HepG2 (cell line): ENCODE data around the gene SEMA4B. TPM values are rescaled to one million over a fixed set of nuclear protein-coding genes. Genes with fewer than 3 reads are reported as not detected.

Experiments used
- CEBPB ChIP-seq: IDR thresholded peaks from 2 replicates; pipeline ENCODE4 v1.6.1; 2011; ENCODE audit warnings: low read depth, low read length, improper control_type of control experiment, borderline replicate concordance
- GFI1 ChIP-seq: sonication (generic); formaldehyde crosslinking; IDR thresholded peaks from 2 replicates; pipeline ENCODE4 v1.5.0; 2020; ENCODE audit warnings: missing genetic modification reagents, mild to moderate bottlenecking, borderline replicate concordance
- HCFC1 ChIP-seq: fragments of 150-350 bp; IDR thresholded peaks from 2 replicates; pipeline ENCODE4 v1.6.1; 2014; ENCODE audit warnings: low read depth, low read length
- KLF11 ChIP-seq: IDR thresholded peaks from 2 replicates; pipeline ENCODE4 v1.6.1; 2016; ENCODE audit warnings: missing compliant biosample characterization
- PAWR ChIP-seq: sonication (generic); formaldehyde crosslinking; IDR thresholded peaks from 2 replicates; pipeline ENCODE4 v1.4.0; 2020; ENCODE audit warnings: missing genetic modification reagents, mild to moderate bottlenecking, borderline replicate concordance
- SNAPC2 ChIP-seq: sonication (generic); formaldehyde crosslinking; IDR thresholded peaks from 2 replicates; pipeline ENCODE4 v1.8.1; 2022; ENCODE audit warnings: mild to moderate bottlenecking, missing genetic modification reagents
- SOX6 ChIP-seq, 2 experiments: fragments of 450-650 bp in 1 of 2; sonication (generic) in 1 of 2; formaldehyde crosslinking in 1 of 2; IDR thresholded peaks; 2 replicates each; pipeline versions ENCODE4 v1.4.0 to v1.6.1; 2017 to 2020; ENCODE audit warnings: antibody characterized with exemption in 1 of 2, mild to moderate bottlenecking in 1 of 2, missing genetic modification reagents in 1 of 2
- TEAD2 ChIP-seq: sonication (generic); formaldehyde crosslinking; IDR thresholded peaks from 2 replicates; pipeline ENCODE4 v1.9.0; 2021; ENCODE audit warnings: missing genetic modification reagents
- WIZ ChIP-seq: sonication (generic); formaldehyde crosslinking; IDR thresholded peaks from 2 replicates; pipeline ENCODE4 v1.5.1; 2020; ENCODE audit warnings: mild to moderate bottlenecking, missing genetic modification reagents
- YEATS4 ChIP-seq: sonication (generic); formaldehyde crosslinking; IDR thresholded peaks from 2 replicates; pipeline ENCODE4 v1.4.0; 2020; ENCODE audit warnings: missing genetic modification reagents, borderline replicate concordance
- ZBTB38 ChIP-seq: sonication (generic); formaldehyde crosslinking; IDR thresholded peaks from 2 replicates; pipeline ENCODE4 v1.5.1; 2020; ENCODE audit warnings: mild to moderate bottlenecking, missing genetic modification reagents
- ZBTB42 ChIP-seq: sonication (generic); formaldehyde crosslinking; IDR thresholded peaks from 2 replicates; pipeline ENCODE4 v1.5.0; 2020; ENCODE audit warnings: mild to moderate bottlenecking, missing genetic modification reagents
- ZFP36L2 ChIP-seq: sonication (generic); formaldehyde crosslinking; IDR thresholded peaks from 2 replicates; pipeline ENCODE4 v1.4.0; 2020; ENCODE audit warnings: missing genetic modification reagents
- ZNF263 ChIP-seq: sonication (generic); formaldehyde crosslinking; IDR thresholded peaks from 2 replicates; pipeline ENCODE4 v1.4.0; 2020; ENCODE audit warnings: missing genetic modification reagents
- ZNF616 ChIP-seq: sonication (generic); formaldehyde crosslinking; IDR thresholded peaks from 2 replicates; pipeline ENCODE4 v1.5.0; 2020; ENCODE audit warnings: low read depth, mild to moderate bottlenecking, missing genetic modification reagents
- polyA plus RNA-seq, 8 experiments: library from polyadenylated mRNA; depleted of rRNA in 3 of 8; stranded (reverse) in 7 of 8; unstranded in 1 of 8; fragments of >200 nt; fragmentation: Illumina TruSeq in 4 of 8; extraction: Trizol in 4 of 8; gene quantifications; 2 replicates each; pipeline versions ENCODE4 v1.2.1 to v1.2.3, GENCODE V29; 2011 to 2016; ENCODE audit warnings: low read depth in 4 of 8, missing spikeins in 1 of 8, mixed read lengths in 1 of 8; ENCODE audit not compliant: insufficient read depth in 1 of 8
- total RNA-seq, 5 experiments: library from RNA; depleted of rRNA; stranded (reverse); fragments of >200 nt; fragmentation: Illumina TruSeq; extraction: Trizol; gene quantifications; 2 replicates each; pipeline ENCODE4 v1.2.3, GENCODE V29; 2016; ENCODE audit warnings: low read depth in 1 of 5
- TF ChIP-seq, protein P1 (sequence below): sonication (generic); formaldehyde crosslinking; IDR thresholded peaks from 2 replicates; pipeline ENCODE4 v1.5.0; 2020; ENCODE audit warnings: missing genetic modification reagents, mild to moderate bottlenecking, borderline replicate concordance
- TF ChIP-seq, protein P2 (sequence below): sonication (generic); formaldehyde crosslinking; IDR thresholded peaks from 2 replicates; pipeline ENCODE4 v1.8.1; 2023; ENCODE audit warnings: mild to moderate bottlenecking, missing genetic modification reagents
- TF ChIP-seq, protein P3 (sequence below): sonication (generic); formaldehyde crosslinking; IDR thresholded peaks from 2 replicates; pipeline ENCODE4 v1.4.0; 2020; ENCODE audit warnings: mild to moderate bottlenecking, missing genetic modification reagents
- TF ChIP-seq, protein P4 (sequence below): sonication (generic); formaldehyde crosslinking; IDR thresholded peaks from 2 replicates; pipeline ENCODE4 v1.5.1; 2020; ENCODE audit warnings: mild to moderate bottlenecking, missing genetic modification reagents, moderate library complexity

The SEMA4B gene
- total and polyA plus RNA-seq, 2 of the 13 experiments (the other 11 are each of a cell fraction or from before 2014, with no cell fraction given), result 2.1 to 17.0 TPM

DNA sequence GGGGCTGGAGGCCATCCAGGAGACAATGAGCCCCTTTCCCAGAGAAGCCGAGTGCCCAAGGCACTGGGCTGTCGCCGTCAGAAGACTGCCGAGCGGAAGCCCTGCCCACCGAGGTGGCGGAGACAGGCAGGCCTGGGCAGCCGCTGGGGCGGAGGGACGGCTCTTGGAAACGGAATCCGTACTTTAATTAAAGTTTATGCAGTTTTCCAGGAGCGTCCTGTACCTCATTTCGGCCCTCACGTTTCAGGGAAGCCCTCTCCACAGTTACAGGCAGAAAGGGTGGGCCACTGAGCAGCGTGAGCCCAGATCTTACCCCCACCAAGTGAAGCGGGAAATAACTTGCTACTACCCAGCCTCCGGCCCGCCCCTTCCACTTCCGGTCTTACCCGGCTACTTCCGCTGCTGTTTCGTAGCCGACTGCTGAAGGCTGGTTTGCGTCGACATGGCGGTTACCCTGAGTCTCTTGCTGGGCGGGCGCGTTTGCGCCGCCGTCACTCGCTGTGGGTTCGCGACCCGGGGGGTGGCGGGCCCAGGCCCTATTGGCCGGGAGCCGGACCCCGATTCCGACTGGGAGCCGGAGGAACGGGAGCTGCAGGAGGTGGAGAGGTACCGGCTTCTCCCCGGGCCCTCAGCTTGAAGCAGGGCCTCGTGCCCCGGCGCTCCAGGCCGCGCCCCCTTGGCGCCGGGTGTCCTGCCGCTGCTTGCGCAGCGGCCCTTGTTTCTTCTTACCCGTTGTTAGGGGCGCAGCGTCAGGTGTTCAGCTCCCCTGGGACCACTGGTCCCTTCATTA lies 64.3 kb downstream of the SEMA4B start, which contains the start of gene NGRN (continued):
- TF ChIP-seq, protein P1, sequence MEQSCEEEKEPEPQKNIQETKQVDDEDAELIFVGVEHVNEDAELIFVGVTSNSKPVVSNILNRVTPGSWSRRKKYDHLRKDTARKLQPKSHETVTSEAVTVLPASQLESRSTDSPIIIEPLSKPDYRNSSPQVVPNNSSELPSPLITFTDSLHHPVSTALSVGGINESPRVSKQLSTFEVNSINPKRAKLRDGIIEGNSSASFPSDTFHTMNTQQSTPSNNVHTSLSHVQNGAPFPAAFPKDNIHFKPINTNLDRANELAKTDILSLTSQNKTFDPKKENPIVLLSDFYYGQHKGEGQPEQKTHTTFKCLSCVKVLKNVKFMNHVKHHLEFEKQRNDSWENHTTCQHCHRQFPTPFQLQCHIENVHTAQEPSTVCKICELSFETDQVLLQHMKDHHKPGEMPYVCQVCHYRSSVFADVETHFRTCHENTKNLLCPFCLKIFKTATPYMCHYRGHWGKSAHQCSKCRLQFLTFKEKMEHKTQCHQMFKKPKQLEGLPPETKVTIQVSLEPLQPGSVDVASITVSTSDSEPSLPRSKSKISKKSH (CRISPR knock-in tag), result peak; percentile 57; the same call in 1 of the 2 replicates
- TF ChIP-seq GFI1 (CRISPR knock-in tag) (peak; percentile 71; the same call in 1 of the 2 replicates), PAWR (peak; percentile 49; the same call in 1 of the 2 replicates), YEATS4 (peak; percentile 87), SOX6 (IDR thresholded peaks at IDR 0.05) (no peak), SOX6 (CRISPR knock-in tag; IDR thresholded peaks at IDR 0.05) (peak; percentile 42), KLF11 (peak; percentile 62; the same call in 1 of the 2 replicates), HCFC1 (peak; percentile 27; the same call in 1 of the 2 replicates), TEAD2 (CRISPR knock-in tag) (0 out of 2 replicates have a peak, but pooled peaks have one; percentile 21), ZNF263 (CRISPR knock-in tag) (no peak), WIZ (CRISPR knock-in tag) (no peak; the same call in none of the 2 replicates), SNAPC2 (CRISPR knock-in tag) (peak; percentile 87; the same call in 1 of the 2 replicates), ZBTB42 (peak; percentile 85), CEBPB (no peak), ZBTB38 (CRISPR knock-in tag) (0 out of 2 replicates have a peak, but pooled peaks have one; percentile 59), ZNF616 (CRISPR knock-in tag) (0 out of 2 replicates have a peak, but pooled peaks have one; percentile 39), ZFP36L2 (CRISPR knock-in tag) (0 out of 2 replicates have a peak, but pooled peaks have one; percentile 41)
- TF ChIP-seq, protein P2, sequence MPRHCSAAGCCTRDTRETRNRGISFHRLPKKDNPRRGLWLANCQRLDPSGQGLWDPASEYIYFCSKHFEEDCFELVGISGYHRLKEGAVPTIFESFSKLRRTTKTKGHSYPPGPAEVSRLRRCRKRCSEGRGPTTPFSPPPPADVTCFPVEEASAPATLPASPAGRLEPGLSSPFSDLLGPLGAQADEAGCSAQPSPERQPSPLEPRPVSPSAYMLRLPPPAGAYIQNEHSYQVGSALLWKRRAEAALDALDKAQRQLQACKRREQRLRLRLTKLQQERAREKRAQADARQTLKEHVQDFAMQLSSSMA (CRISPR knock-in tag), result no peak
- TF ChIP-seq, protein P3, sequence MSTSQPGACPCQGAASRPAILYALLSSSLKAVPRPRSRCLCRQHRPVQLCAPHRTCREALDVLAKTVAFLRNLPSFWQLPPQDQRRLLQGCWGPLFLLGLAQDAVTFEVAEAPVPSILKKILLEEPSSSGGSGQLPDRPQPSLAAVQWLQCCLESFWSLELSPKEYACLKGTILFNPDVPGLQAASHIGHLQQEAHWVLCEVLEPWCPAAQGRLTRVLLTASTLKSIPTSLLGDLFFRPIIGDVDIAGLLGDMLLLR (CRISPR knock-in tag), result peak; percentile 68
- TF ChIP-seq, protein P4, sequence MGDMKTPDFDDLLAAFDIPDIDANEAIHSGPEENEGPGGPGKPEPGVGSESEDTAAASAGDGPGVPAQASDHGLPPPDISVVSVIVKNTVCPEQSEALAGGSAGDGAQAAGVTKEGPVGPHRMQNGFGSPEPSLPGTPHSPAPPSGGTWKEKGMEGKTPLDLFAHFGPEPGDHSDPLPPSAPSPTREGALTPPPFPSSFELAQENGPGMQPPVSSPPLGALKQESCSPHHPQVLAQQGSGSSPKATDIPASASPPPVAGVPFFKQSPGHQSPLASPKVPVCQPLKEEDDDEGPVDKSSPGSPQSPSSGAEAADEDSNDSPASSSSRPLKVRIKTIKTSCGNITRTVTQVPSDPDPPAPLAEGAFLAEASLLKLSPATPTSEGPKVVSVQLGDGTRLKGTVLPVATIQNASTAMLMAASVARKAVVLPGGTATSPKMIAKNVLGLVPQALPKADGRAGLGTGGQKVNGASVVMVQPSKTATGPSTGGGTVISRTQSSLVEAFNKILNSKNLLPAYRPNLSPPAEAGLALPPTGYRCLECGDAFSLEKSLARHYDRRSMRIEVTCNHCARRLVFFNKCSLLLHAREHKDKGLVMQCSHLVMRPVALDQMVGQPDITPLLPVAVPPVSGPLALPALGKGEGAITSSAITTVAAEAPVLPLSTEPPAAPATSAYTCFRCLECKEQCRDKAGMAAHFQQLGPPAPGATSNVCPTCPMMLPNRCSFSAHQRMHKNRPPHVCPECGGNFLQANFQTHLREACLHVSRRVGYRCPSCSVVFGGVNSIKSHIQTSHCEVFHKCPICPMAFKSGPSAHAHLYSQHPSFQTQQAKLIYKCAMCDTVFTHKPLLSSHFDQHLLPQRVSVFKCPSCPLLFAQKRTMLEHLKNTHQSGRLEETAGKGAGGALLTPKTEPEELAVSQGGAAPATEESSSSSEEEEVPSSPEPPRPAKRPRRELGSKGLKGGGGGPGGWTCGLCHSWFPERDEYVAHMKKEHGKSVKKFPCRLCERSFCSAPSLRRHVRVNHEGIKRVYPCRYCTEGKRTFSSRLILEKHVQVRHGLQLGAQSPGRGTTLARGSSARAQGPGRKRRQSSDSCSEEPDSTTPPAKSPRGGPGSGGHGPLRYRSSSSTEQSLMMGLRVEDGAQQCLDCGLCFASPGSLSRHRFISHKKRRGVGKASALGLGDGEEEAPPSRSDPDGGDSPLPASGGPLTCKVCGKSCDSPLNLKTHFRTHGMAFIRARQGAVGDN, result peak; percentile 97
